ENCODE data around the gene SETX.

SETX gene

GRCh38 chr9:132239999-132240840 lies 114.6 kb downstream of the SETX start:
- no peak for DNase-seq (ENCODE audit: insufficient read length, low spot score)
- FAIRE-seq, result no peak
- TF ChIP-seq, protein P1, sequence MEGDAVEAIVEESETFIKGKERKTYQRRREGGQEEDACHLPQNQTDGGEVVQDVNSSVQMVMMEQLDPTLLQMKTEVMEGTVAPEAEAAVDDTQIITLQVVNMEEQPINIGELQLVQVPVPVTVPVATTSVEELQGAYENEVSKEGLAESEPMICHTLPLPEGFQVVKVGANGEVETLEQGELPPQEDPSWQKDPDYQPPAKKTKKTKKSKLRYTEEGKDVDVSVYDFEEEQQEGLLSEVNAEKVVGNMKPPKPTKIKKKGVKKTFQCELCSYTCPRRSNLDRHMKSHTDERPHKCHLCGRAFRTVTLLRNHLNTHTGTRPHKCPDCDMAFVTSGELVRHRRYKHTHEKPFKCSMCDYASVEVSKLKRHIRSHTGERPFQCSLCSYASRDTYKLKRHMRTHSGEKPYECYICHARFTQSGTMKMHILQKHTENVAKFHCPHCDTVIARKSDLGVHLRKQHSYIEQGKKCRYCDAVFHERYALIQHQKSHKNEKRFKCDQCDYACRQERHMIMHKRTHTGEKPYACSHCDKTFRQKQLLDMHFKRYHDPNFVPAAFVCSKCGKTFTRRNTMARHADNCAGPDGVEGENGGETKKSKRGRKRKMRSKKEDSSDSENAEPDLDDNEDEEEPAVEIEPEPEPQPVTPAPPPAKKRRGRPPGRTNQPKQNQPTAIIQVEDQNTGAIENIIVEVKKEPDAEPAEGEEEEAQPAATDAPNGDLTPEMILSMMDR (IDR thresholded peaks at IDR 0.05; ENCODE audit: insufficient read depth, missing control alignments), result no peak

- TF ChIP-seq, protein P1 (IDR thresholded peaks at IDR 0.05; ENCODE audit: insufficient read depth, missing control alignments), result no peak
- DNase-seq (ENCODE audit: insufficient read length, low spot score), result no peak
- no peak for FAIRE-seq
Observed at GRCh38 chr9:132239518-132239917, 115.3 kb downstream of the SETX start.

DNA sequence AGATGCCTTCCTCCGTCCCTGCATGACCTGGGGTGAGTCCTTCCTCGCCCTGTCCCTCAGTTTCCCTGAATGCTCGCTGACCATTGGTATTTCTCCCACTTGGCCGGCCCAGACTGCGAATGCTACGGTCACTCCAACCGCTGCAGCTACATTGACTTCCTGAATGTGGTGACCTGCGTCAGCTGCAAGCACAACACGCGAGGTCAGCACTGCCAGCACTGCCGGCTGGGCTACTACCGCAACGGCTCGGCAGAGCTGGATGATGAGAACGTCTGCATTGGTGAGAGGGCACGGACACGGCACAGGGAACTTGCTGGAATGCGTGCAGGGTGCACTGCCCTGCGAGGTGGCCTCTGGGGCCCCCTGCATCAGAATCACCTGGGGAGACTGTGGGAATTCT lies 115.8 kb downstream of the SETX start:
- TF ChIP-seq, protein P1 (IDR thresholded peaks at IDR 0.05; ENCODE audit: insufficient read depth, missing control alignments), result no peak
- FAIRE-seq, result no peak
- no peak for DNase-seq (ENCODE audit: insufficient read length, low spot score)

DNA sequence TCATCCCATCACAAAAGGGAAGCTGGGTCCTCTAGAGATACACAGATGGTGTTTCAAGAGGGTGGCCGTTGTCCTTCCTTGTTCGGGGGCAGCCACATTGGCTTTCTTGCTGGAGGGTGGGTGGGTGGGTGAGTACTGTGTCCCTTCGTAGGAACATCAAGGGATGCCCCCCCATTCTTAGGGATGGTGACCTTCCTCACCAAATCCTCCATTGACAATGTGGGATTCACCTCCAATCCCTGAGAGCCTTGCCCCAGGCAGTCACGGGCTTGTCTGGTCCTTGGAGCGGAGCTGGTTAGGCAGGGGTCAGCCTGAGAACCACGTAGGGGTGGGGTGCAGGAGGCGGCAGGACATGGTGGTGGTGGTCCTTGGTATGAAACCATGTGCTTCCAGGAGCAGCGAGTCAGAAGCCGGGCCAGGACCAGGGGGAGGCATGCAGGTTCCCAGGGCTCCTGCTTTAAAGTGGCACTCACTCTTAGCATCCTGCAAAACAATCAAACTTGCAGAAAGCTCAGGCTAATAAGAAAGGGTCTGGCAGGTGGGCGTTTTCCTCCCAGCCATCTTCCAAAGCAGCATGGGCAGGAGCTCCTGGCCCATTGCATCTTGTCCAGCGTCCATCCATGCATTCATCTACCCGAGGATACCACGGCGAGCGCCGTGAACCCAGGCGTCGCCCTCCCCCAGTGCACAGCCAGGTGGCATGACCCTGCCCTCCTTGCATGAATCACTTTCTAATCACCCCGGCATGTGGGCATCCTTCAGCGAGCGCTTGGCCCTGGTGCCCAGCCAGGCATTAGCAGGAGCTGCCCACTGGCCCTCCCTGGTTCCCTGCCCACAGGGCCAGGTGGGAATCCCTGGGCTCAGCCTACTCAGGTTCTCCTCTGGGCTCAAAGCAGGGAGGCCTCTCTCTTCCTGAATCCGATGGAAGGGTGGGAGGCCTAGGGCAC lies 116.5 kb downstream of the SETX start:
- TF ChIP-seq, protein P1 (IDR thresholded peaks at IDR 0.05; ENCODE audit: insufficient read depth, missing control alignments), result no peak
- DNase-seq (ENCODE audit: insufficient read length, low spot score) (no peak), FAIRE-seq (no peak)

DNA sequence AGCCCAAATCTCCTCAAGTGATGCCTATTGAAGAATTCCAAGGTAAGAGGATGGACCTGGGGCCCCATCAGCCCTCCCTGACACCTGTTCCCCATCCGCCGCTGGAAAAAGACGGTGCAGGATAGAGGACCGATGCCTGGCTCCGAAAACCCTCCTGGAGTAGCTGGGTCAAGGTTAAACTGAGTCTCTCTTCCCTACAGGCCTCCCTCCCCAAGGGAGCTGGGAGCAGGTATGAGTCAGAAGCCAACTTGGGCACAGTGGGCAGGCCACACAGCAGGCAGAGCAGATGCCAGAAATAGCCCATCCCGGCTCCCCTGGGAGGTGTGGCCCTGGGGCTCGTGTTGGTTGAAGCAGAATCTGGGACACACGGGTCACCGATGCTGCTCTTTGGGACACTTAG lies 117.3 kb downstream of the SETX start:
- TF ChIP-seq, protein P1 (IDR thresholded peaks at IDR 0.05; ENCODE audit: insufficient read depth, missing control alignments), result no peak
- no peak for FAIRE-seq

GRCh38 chr9:132236662-132237311 lies 118.0 kb downstream of the SETX start:
- FAIRE-seq, result no peak
- TF ChIP-seq, protein P1 (IDR thresholded peaks at IDR 0.05; ENCODE audit: insufficient read depth, missing control alignments), result no peak
- DNase-seq (ENCODE audit: insufficient read length, low spot score), result no peak

More for the DNA sequence above, 117.3 kb downstream of the SETX start:
- no peak for DNase-seq (ENCODE audit: insufficient read length, low spot score)

Measured in D721Med (cell line).